Measurements from ENCODE around the gene STX16. TPM values are rescaled to one million over a fixed set of nuclear protein-coding genes. Genes with fewer than 3 reads are reported as not detected.

STX16 gene
- total RNA-seq, 2 experiments from 2014 or later = 108 to 109 TPM

GRCh38 chr20:58627212-58628072 lies 23.6 kb upstream of the STX16 start:
- Mint-ChIP-seq H3K27ac (no peak overlapping the region), H3K9me3 (no peaks in the 10 kb centered on the region), H3K4me1 (ENCODE audit: low read depth) (peaks cover 6% of the 10 kb centered on the region), H3K4me3 (no peak overlapping the region), H3K27me3 (no peaks in the 10 kb centered on the region), H3K36me3 (ENCODE audit: low read depth) (no peaks in the 10 kb centered on the region)
- intact Hi-C loops (cut with micrococcal nuclease) = no loop called here
- TF ChIP-seq CTCF (IDR thresholded peaks at IDR 0.05) = no peak
- CTCF ChIA-PET = interaction anchor here (2.4 kb wide), 1 partner anchor 147 kb away, joined by 7 read pairs; no protein-coding TSS in a partner anchor
- POLR2A ChIA-PET = no interaction called here
- ATAC-seq = no peak
- DNase-seq = no peak

GRCh38 chr20:58628491-58629214 lies 22.4 kb upstream of the STX16 start:
- Mint-ChIP-seq H3K4me1 (ENCODE audit: low read depth) (peaks cover 12% of the 10 kb centered on the region), H3K9me3 (no peaks in the 10 kb centered on the region), H3K27ac (no peak overlapping the region), H3K4me3 (no peak overlapping the region), H3K36me3 (ENCODE audit: low read depth) (no peaks in the 10 kb centered on the region), H3K27me3 (no peaks in the 10 kb centered on the region)
- POLR2A ChIA-PET = no interaction called here
- ATAC-seq (no peak), DNase-seq (no peak)
- no peak for TF ChIP-seq CTCF (IDR thresholded peaks at IDR 0.05)
- CTCF ChIA-PET = no interaction called here
- intact Hi-C loops (cut with micrococcal nuclease) = no loop called here

DNA sequence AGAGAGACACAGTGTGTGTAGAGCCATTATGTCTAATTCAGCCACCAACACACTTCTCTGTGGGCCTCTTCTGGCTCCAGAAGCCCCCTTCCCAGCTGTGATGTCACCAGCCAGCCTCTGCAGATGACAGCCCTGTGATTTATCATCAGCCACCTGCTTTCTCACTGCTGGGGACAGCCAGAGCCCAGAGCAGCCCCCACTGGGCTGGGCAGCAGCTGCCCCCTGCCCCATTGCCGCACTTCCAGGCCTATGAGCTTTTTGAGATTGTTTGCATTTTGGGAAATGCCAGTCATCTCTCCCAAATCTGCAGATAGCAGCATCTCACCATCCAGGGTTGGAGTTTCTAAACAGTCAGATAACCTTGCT lies 21.9 kb upstream of the STX16 start:
- Mint-ChIP-seq H3K9me3 (no peaks in the 10 kb centered on the region), H3K27me3 (no peaks in the 10 kb centered on the region), H3K27ac (no peak overlapping the region), H3K4me1 (ENCODE audit: low read depth) (peaks cover 18% of the 10 kb centered on the region), H3K36me3 (ENCODE audit: low read depth) (no peaks in the 10 kb centered on the region), H3K4me3 (no peak overlapping the region)
- no peak for DNase-seq
- POLR2A ChIA-PET = no interaction called here
- ATAC-seq = no peak
- CTCF ChIA-PET = interaction anchor here (3.1 kb wide), 1 partner anchor 7 kb away, joined by 8 read pairs; no protein-coding TSS in a partner anchor
- intact Hi-C loops (cut with micrococcal nuclease) = no loop called here
- TF ChIP-seq CTCF (IDR thresholded peaks at IDR 0.05) = no peak

GRCh38 chr20:58630063-58630462 lies 21.0 kb upstream of the STX16 start:
- Mint-ChIP-seq H3K27me3 (no peaks in the 10 kb centered on the region), H3K27ac (no peak overlapping the region), H3K4me3 (no peak overlapping the region), H3K36me3 (ENCODE audit: low read depth) (no peaks in the 10 kb centered on the region), H3K4me1 (ENCODE audit: low read depth) (peaks cover 26% of the 10 kb centered on the region), H3K9me3 (no peaks in the 10 kb centered on the region)
- POLR2A ChIA-PET = interaction anchor here (0.5 kb wide), 1 partner anchor 738 kb away, joined by 3 read pairs; no protein-coding TSS in a partner anchor
- TF ChIP-seq CTCF (IDR thresholded peaks at IDR 0.05) = no peak
- DNase-seq = no peak
- intact Hi-C loops (cut with micrococcal nuclease) = no loop called here
- no peak for ATAC-seq
- CTCF ChIA-PET = interaction anchor here (1.2 to 3.1 kb wide), 2 partner anchors 8 to 17 kb away, joined by 4 to 8 read pairs; no protein-coding TSS in a partner anchor

Data from activated CD8-positive, alpha-beta T cell treated with anti-CD3 and anti-CD28 coated beads for 36 hours (primary cell).